ENCODE results near the gene OR5J2. TPM values are rescaled to one million over a fixed set of nuclear protein-coding genes. Genes with fewer than 3 reads are reported as not detected.

OR5J2 gene
- polyA plus RNA-seq, 1 of the 3 experiments (the other 2 are of a cell fraction): not detected

- 5% methylated on average over 3 of the region's 3 CpGs for WGBS (ENCODE audit: low lambda C conversion rate)
- H3K36me3 ChIP-seq (replicated peaks in 1 of 2; ENCODE audit: control insufficient read depth in 1 of 2, insufficient read depth in 2 of 2, low read length in 1 of 2): no peaks in the 10 kb centered on the region
- no peaks in the 10 kb centered on the region for H3K79me2 ChIP-seq (ENCODE audit: insufficient read depth)
- no peak overlapping the region for H3K4me2 ChIP-seq
- ChIA-PET CTCF (no interaction called here), POLR2A (no interaction called here)
- no peaks in the 10 kb centered on the region for H3F3A ChIP-seq (replicated peaks; ENCODE audit: insufficient read depth)
- H4K20me1 ChIP-seq (ENCODE audit: insufficient read depth): no peaks in the 10 kb centered on the region
- TF ChIP-seq MXI1 (IDR thresholded peaks at IDR 0.05; ENCODE audit: low read depth, low read length) (no peak), FOXJ3 (CRISPR knock-in tag; IDR thresholded peaks at IDR 0.05) (no peak), MEF2A (IDR thresholded peaks at IDR 0.05; ENCODE audit: borderline replicate concordance, low read depth) (no peak), YY1 (IDR thresholded peaks at IDR 0.05; ENCODE audit: low read depth) (no peak)
- no peak overlapping the region for H3K4me3 ChIP-seq (ENCODE audit: low read depth in 2 of 2, low read length in 1 of 2)
- no peaks in the 10 kb centered on the region for H3K9me3 ChIP-seq
- H3K27ac ChIP-seq (ENCODE audit: low read depth in 2 of 2, low read length in 1 of 2): no peak overlapping the region
- no peaks in the 10 kb centered on the region for H3K27me3 ChIP-seq (ENCODE audit: insufficient read depth)
- H3K9ac ChIP-seq: no peak overlapping the region
- no peak overlapping the region for H2AFZ ChIP-seq (ENCODE audit: low read depth)
- no peaks in the 10 kb centered on the region for H3K4me1 ChIP-seq (ENCODE audit: control insufficient read depth in 1 of 2, insufficient read depth in 2 of 2, low read depth in 1 of 2, low read length in 1 of 2)
- DNase-seq: no peak
- no peaks in the 10 kb centered on the region for H3K9me2 ChIP-seq
Observed at GRCh38 chr11:56188602-56189001, 12.2 kb downstream of the OR5J2 start.

- Histone ChIP-seq H2AFZ (ENCODE audit: low read depth) (no peak overlapping the region), H3F3A (replicated peaks; ENCODE audit: insufficient read depth) (no peaks in the 10 kb centered on the region), H3K36me3 (replicated peaks in 1 of 2; ENCODE audit: control insufficient read depth in 1 of 2, insufficient read depth in 2 of 2, low read length in 1 of 2) (no peaks in the 10 kb centered on the region), H3K4me3 (ENCODE audit: low read depth in 2 of 2, low read length in 1 of 2) (no peak overlapping the region), H3K27me3 (ENCODE audit: insufficient read depth) (no peaks in the 10 kb centered on the region), H3K9me3 (no peaks in the 10 kb centered on the region), H3K27ac (ENCODE audit: low read depth in 2 of 2, low read length in 1 of 2) (no peak overlapping the region), H3K9me2 (no peaks in the 10 kb centered on the region), H3K4me1 (ENCODE audit: control insufficient read depth in 1 of 2, insufficient read depth in 2 of 2, low read depth in 1 of 2, low read length in 1 of 2) (no peaks in the 10 kb centered on the region), H3K4me2 (no peak overlapping the region), H3K79me2 (ENCODE audit: insufficient read depth) (no peaks in the 10 kb centered on the region), H4K20me1 (ENCODE audit: insufficient read depth) (no peaks in the 10 kb centered on the region), H3K9ac (no peak overlapping the region)
- POLR2A ChIA-PET: no interaction called here
- 0% methylated on average over 3 of the region's 3 CpGs for WGBS (ENCODE audit: low lambda C conversion rate)
- TF ChIP-seq IRF3 (IDR thresholded peaks at IDR 0.05; ENCODE audit: low read depth, low read length) (no peak), TCF12 (IDR thresholded peaks at IDR 0.05) (no peak), MXI1 (IDR thresholded peaks at IDR 0.05; ENCODE audit: low read depth, low read length) (no peak), NRF1 (IDR thresholded peaks at IDR 0.05; ENCODE audit: low read depth, low read length) (no peak), JUND (IDR thresholded peaks at IDR 0.05) (no peak), EP300 (IDR thresholded peaks at IDR 0.05; ENCODE audit: borderline replicate concordance in 1 of 2, low read depth in 1 of 2, low read length in 1 of 2) (no peak), TAF1 (IDR thresholded peaks at IDR 0.05; ENCODE audit: borderline replicate concordance, low read depth, low read length) (no peak), REST (IDR thresholded peaks at IDR 0.05; ENCODE audit: low read depth, low read length) (no peak), POLR2AphosphoS5 (IDR thresholded peaks at IDR 0.05; ENCODE audit: low read depth, low read length) (no peak), FOXM1 (IDR thresholded peaks at IDR 0.05; ENCODE audit: low read depth) (no peak), SIN3A (IDR thresholded peaks at IDR 0.05; ENCODE audit: borderline replicate concordance, low read depth, low read length) (no peak), GABPA (IDR thresholded peaks at IDR 0.05; ENCODE audit: low read depth) (no peak)
- no peak for DNase-seq
- CTCF ChIA-PET: no interaction called here
Observed at GRCh38 chr11:56196705-56197104, 20.3 kb downstream of the OR5J2 start.

All from SK-N-SH (cell line).